Body of pancreas (tissue), 4 donors: ENCODE results near the gene MAPK8IP1.

Source experiments
- POLR2A ChIP-seq, 3 donors: fragments of 450-650 bp; IDR thresholded peaks; one replicate each; pipeline ENCODE4 v1.6.1; 2016; ENCODE audit warnings: antibody characterized with exemption in 3 of 3, mild to moderate bottlenecking in 2 of 3
- TF ChIP-seq, protein P1 (sequence below), 7 experiments: fragments of 450-650 bp in 4 of 7; fragments of 200-600 bp in 3 of 7; sonication (generic) in 3 of 7; IDR thresholded peaks; one replicate each; pipeline ENCODE4 v1.5.1; 2016 to 2019; ENCODE audit warnings: antibody characterized with exemption in 7 of 7

GRCh38 chr11:45909594-45910475 is 24.4 kb downstream of the MAPK8IP1 start:
- TF ChIP-seq, protein P1, sequence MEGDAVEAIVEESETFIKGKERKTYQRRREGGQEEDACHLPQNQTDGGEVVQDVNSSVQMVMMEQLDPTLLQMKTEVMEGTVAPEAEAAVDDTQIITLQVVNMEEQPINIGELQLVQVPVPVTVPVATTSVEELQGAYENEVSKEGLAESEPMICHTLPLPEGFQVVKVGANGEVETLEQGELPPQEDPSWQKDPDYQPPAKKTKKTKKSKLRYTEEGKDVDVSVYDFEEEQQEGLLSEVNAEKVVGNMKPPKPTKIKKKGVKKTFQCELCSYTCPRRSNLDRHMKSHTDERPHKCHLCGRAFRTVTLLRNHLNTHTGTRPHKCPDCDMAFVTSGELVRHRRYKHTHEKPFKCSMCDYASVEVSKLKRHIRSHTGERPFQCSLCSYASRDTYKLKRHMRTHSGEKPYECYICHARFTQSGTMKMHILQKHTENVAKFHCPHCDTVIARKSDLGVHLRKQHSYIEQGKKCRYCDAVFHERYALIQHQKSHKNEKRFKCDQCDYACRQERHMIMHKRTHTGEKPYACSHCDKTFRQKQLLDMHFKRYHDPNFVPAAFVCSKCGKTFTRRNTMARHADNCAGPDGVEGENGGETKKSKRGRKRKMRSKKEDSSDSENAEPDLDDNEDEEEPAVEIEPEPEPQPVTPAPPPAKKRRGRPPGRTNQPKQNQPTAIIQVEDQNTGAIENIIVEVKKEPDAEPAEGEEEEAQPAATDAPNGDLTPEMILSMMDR (IDR thresholded peaks at IDR 0.05) = no peak
- no peak for TF ChIP-seq POLR2A (IDR thresholded peaks at IDR 0.05)
